Activated CD4-positive, alpha-beta T cell treated with anti-CD3 and anti-CD28 coated beads, Interleukin-2, amount 10 ng/mL, durations not matched to agents 24 days and 14 days (primary cell): ENCODE data around the gene MYBPC2. TPM values are rescaled to one million over a fixed set of nuclear protein-coding genes. Genes with fewer than 3 reads are reported as not detected.
"Not testable (repeated sequence)": the region's sequence is repeated elsewhere in the genome, so short reads cannot be mapped to it uniquely, and the experiment has no call there.

Source experiments
- DNase-seq: peaks from one replicate; pipeline ENCODE4 v3.0.0; 2022
- H3K27ac Mint-ChIP-seq: one replicate; pipeline ENCODE4 v1.8.0; 2022; ENCODE audit warnings: mild to moderate bottlenecking, mixed read lengths
- H3K27me3 Mint-ChIP-seq: one replicate; pipeline ENCODE4 v1.8.0; 2022; ENCODE audit warnings: mixed read lengths
- H3K36me3 Mint-ChIP-seq: one replicate; pipeline ENCODE4 v1.8.0; 2022; ENCODE audit warnings: low read depth, mild to moderate bottlenecking, mixed read lengths
- H3K4me1 Mint-ChIP-seq: one replicate; pipeline ENCODE4 v1.8.0; 2021; ENCODE audit warnings: mixed read lengths
- H3K4me3 Mint-ChIP-seq: one replicate; pipeline ENCODE4 v1.8.0; 2022; ENCODE audit warnings: mild to moderate bottlenecking, moderate library complexity, mixed read lengths
- H3K9me3 Mint-ChIP-seq: one replicate; pipeline ENCODE4 v1.8.0; 2021; ENCODE audit warnings: mixed read lengths
- intact Hi-C: fragments of 100-400 bp; cut with micrococcal nuclease; formaldehyde crosslinking; loops from one replicate; pipeline ENCODE4 v1.15.1; 2023
- total RNA-seq: library from RNA; stranded (reverse); gene quantifications from 2 replicates; pipeline ENCODE4 v1.2.3, GENCODE V29; 2022

The MYBPC2 gene
- total RNA-seq, 1 donor from 2014 or later = 0.26 TPM

GRCh38 chr19:50464348-50464747, 31.7 kb downstream of the MYBPC2 start:
- no peaks in the 10 kb centered on the region for H3K27me3 Mint-ChIP-seq
- no peak overlapping the region for H3K4me3 Mint-ChIP-seq
- no peak overlapping the region for H3K27ac Mint-ChIP-seq
- no peak for DNase-seq
- no peaks in the 10 kb centered on the region for H3K9me3 Mint-ChIP-seq
- H3K4me1 Mint-ChIP-seq = peaks cover 12% of the 10 kb centered on the region
- no peaks in the 10 kb centered on the region for H3K36me3 Mint-ChIP-seq
- intact Hi-C loops = loop anchor here (5.0 kb wide), 2 partner anchors 47 to 212 kb away; partner anchors contain the start of gene SPIB

GRCh38 chr19:50465000-50465399, 32.3 kb downstream of the MYBPC2 start:
- Mint-ChIP-seq H3K9me3 (no peaks in the 10 kb centered on the region), H3K27me3 (no peaks in the 10 kb centered on the region), H3K27ac (no peak overlapping the region), H3K36me3 (no peaks in the 10 kb centered on the region), H3K4me3 (no peak overlapping the region), H3K4me1 (peaks cover 9% of the 10 kb centered on the region)
- no peak for DNase-seq
- intact Hi-C loops = loop anchor here (5.0 kb wide), 2 partner anchors 48 to 213 kb away; partner anchors contain the start of gene SPIB

- H3K36me3 Mint-ChIP-seq = no peaks in the 10 kb centered on the region
- no peak for DNase-seq
- H3K9me3 Mint-ChIP-seq = no peaks in the 10 kb centered on the region
- intact Hi-C loops = no loop called here
- no peaks in the 10 kb centered on the region for H3K27me3 Mint-ChIP-seq
- no peak overlapping the region for H3K4me3 Mint-ChIP-seq
- peaks cover 3% of the 10 kb centered on the region for H3K4me1 Mint-ChIP-seq
- H3K27ac Mint-ChIP-seq = no peak overlapping the region
These were observed 33.5 kb downstream of the MYBPC2 start for GRCh38 chr19:50465986-50466705.

GRCh38 chr19:50466706-50467039, 34.0 kb downstream of the MYBPC2 start:
- DNase-seq = no peak
- Mint-ChIP-seq H3K36me3 (no peaks in the 10 kb centered on the region), H3K9me3 (no peaks in the 10 kb centered on the region), H3K27ac (no peak overlapping the region), H3K4me3 (no peak overlapping the region), H3K4me1 (no peaks in the 10 kb centered on the region), H3K27me3 (no peaks in the 10 kb centered on the region)
- intact Hi-C loops = no loop called here

GRCh38 chr19:50467566-50467965, 34.9 kb downstream of the MYBPC2 start:
- intact Hi-C loops = no loop called here
- Mint-ChIP-seq H3K9me3 (no peaks in the 10 kb centered on the region), H3K36me3 (no peaks in the 10 kb centered on the region), H3K4me1 (no peaks in the 10 kb centered on the region), H3K4me3 (no peak overlapping the region), H3K27ac (no peak overlapping the region), H3K27me3 (no peaks in the 10 kb centered on the region)
- DNase-seq = no peak

GRCh38 chr19:50468818-50469217, 36.1 kb downstream of the MYBPC2 start:
- Mint-ChIP-seq H3K4me3 (no peak overlapping the region), H3K9me3 (no peaks in the 10 kb centered on the region), H3K27me3 (no peaks in the 10 kb centered on the region), H3K27ac (no peak overlapping the region), H3K36me3 (no peaks in the 10 kb centered on the region), H3K4me1 (no peaks in the 10 kb centered on the region)
- intact Hi-C loops = no loop called here
- no peak for DNase-seq

DNA sequence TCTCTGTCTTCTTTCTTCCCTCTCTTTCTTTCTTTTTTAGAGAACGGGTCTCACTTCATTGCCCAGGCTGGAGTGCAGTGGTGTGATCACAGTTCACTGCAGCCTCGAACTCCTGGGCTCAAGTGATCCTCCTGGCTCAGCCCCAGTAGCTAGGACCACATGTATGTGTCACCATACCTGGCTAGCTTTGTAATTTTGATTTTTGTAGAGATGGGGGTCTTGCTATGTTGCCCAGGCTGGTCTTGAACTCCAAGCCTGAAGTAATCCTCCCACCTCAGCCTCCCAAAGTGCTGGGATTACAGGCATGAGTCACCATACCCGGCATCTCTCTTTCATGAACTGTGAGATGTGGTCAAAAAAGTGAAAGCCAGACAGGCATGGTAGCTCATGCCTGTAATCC, 40.6 kb downstream of the MYBPC2 start:
- H3K27me3 Mint-ChIP-seq, DNase-seq, H3K9me3 Mint-ChIP-seq, H3K4me3 Mint-ChIP-seq, intact Hi-C loops: not testable (repeated sequence)
- Mint-ChIP-seq H3K36me3 (peaks cover 13% of the 10 kb centered on the region), H3K4me1 (peaks cover 16% of the 10 kb centered on the region), H3K27ac (peak overlapping the region; percentile 30)

GRCh38 chr19:50475101-50475568, 42.4 kb downstream of the MYBPC2 start:
- peaks cover 25% of the 10 kb centered on the region for H3K36me3 Mint-ChIP-seq
- peaks cover 18% of the 10 kb centered on the region for H3K4me1 Mint-ChIP-seq
- H3K9me3 Mint-ChIP-seq = no peaks in the 10 kb centered on the region
- DNase-seq = no peak
- H3K27ac Mint-ChIP-seq = peak overlapping the region; percentile 62
- no peaks in the 10 kb centered on the region for H3K27me3 Mint-ChIP-seq
- peak overlapping the region; percentile 43 for H3K4me3 Mint-ChIP-seq
- intact Hi-C loops = no loop called here

DNA sequence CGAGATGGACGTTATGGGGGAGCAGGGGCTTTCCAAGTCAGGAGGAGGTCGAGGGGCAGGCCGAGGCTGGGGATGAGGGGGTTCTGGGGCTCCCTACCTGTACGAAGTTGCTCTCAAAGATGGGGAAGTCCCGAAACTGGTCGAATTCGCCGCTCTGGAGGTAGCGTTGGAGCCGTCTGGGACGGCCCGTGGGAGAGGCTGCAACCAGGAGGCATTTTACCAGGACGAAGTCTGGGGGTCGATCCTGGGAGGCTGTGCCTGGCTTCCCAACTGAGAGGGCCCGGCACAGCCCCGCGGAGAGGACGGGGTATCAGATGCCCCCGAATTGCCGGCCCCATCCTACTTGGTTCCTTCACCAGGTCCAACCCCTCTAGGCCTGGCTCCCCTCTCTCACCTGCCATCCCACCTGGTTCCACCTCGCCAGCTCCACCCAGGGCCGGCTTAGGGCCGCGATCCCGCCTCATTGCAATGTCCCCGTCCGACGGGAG, 43.1 kb downstream of the MYBPC2 start:
- Mint-ChIP-seq H3K9me3 (no peaks in the 10 kb centered on the region), H3K36me3 (peaks cover 27% of the 10 kb centered on the region), H3K27ac (peak overlapping the region; percentile 93), H3K27me3 (no peaks in the 10 kb centered on the region), H3K4me3 (peak overlapping the region; percentile 100), H3K4me1 (peaks cover 18% of the 10 kb centered on the region)
- no peak for DNase-seq
- intact Hi-C loops = loop anchor here (1.0 kb wide), 3 partner anchors 36 to 118 kb away; partner anchors contain the start of genes JOSD2 and NR1H2

- Mint-ChIP-seq H3K9me3 (no peaks in the 10 kb centered on the region), H3K27me3 (no peaks in the 10 kb centered on the region)
- intact Hi-C loops = loop anchor here (1.0 kb wide), 3 partner anchors 35 to 119 kb away; partner anchors contain the start of genes JOSD2 and NR1H2
These were observed 43.7 kb downstream of the MYBPC2 start, which contains the start of the genes EMC10 and GARIN5A for GRCh38 chr19:50476224-50476906. Gene EMC10 (plus strand): TSS chr19:50476507. CDS start chr19:50476545, 38 bp downstream. Gene GARIN5A (minus strand): TSS chr19:50476848. CDS start chr19:50476388, 460 bp downstream.

GRCh38 chr19:50476907-50477238, 44.2 kb downstream of the MYBPC2 start:
- H3K9me3 Mint-ChIP-seq = no peaks in the 10 kb centered on the region
- peak overlapping the region; percentile 100 for H3K4me3 Mint-ChIP-seq
- DNase-seq = peak; percentile 57

More at GRCh38 chr19:50476224-50476906, 43.7 kb downstream of the MYBPC2 start, which contains the start of the genes EMC10 and GARIN5A:
- H3K27ac Mint-ChIP-seq = peak within 1 kb of the TSS; percentile 93
- peak; percentile 98 for DNase-seq
- H3K4me1 Mint-ChIP-seq = peaks cover 21% of the 10 kb centered on the region
- H3K36me3 Mint-ChIP-seq = peaks cover 32% of the 10 kb centered on the region
- H3K4me3 Mint-ChIP-seq = peak within 1 kb of the TSS; percentile 100

DNA sequence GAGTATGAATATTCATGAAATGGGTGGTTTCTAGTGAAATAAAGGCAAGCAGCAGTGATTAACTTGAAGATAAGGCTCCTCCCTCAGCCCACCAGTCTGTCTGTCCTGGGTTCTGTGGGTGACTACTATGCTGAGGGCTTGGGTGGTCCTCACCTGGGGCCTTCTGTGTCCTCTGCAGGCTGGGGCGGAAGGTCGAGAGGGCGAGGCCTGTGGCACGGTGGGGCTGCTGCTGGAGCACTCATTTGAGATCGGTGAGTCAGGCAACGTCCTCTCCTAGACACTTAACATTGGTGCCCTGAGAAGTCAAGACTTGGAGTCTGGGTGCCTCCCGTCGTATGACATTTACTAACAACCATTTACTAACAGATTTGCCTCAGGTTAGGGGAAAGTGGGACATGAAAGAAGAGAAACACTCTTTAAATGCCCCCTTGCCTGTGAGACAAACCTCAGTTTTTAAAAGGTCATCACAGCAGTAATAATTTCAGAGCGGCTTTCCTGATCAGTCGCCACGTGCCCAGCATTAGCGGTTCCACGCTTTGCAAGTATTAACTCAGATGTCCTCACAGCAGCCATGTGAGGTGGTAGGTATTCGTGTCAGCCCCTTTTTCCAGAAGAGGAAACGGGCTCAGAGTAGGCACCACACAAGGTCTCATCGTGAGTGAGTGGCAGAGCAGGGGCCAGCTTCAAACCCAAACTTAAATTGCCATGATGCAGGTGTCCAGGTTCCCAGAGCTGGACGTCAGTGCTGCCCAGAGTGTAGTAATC, 45.2 kb downstream of the MYBPC2 start:
- Mint-ChIP-seq H3K4me1 (peaks cover 21% of the 10 kb centered on the region), H3K4me3 (peak overlapping the region; percentile 100), H3K36me3 (peaks cover 37% of the 10 kb centered on the region), H3K27me3 (no peaks in the 10 kb centered on the region), H3K9me3 (no peaks in the 10 kb centered on the region), H3K27ac (peak overlapping the region; percentile 49)
- DNase-seq = no peak
- intact Hi-C loops = no loop called here

More at GRCh38 chr19:50476907-50477238, 44.2 kb downstream of the MYBPC2 start:
- intact Hi-C loops = loop anchor here (1.0 kb wide), 3 partner anchors 34 to 120 kb away; partner anchors contain the start of genes JOSD2 and NR1H2
- H3K27me3 Mint-ChIP-seq = no peaks in the 10 kb centered on the region
- peaks cover 21% of the 10 kb centered on the region for H3K4me1 Mint-ChIP-seq
- peak overlapping the region; percentile 93 for H3K27ac Mint-ChIP-seq
- peaks cover 32% of the 10 kb centered on the region for H3K36me3 Mint-ChIP-seq

DNA sequence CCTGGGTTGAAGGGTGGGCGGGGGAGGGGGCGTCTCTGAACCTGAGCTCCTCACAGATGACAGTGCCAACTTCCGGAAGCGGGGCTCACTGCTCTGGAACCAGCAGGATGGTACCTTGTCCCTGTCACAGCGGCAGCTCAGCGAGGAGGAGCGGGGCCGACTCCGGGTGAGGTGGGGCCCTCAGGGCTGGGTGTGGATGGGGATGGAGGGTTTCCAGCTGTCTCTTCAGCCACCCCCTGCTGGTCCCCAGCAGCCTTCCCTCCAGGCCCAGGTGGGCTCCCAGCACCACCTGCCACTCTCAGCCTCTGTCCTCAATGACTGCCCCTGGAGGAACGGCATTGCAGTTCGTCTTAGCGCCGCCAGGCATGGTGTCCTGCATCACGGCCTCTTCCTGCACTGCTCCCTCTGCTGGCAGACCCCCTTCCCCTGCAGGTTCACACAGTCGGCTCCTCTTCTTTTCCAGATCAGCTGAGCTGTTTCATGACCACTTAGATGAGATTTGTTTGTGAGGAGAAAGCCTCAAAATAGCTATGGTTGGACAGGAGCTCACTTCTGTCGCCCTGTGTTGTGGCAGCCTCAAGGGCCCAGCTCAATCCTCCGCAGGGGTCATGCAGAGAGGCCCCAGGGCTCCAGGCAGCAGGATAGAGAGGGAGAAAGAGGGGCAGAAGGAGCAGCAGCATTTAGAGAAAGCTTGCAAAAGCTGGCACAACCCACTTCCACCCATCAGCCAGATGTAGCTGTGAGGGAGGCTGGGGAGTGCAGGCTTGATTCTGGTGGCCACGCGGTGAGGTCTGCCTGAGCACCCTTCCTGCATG, 46.4 kb downstream of the MYBPC2 start:
- Mint-ChIP-seq H3K27ac (no peak overlapping the region), H3K27me3 (no peaks in the 10 kb centered on the region), H3K4me3 (peak overlapping the region; percentile 26), H3K36me3 (peaks cover 43% of the 10 kb centered on the region), H3K9me3 (no peaks in the 10 kb centered on the region), H3K4me1 (peaks cover 22% of the 10 kb centered on the region)
- peak; percentile 68 for DNase-seq
- intact Hi-C loops = no loop called here
